ENCODE results near the gene PARD3. TPM values are rescaled to one million over a fixed set of nuclear protein-coding genes. Genes with fewer than 3 reads are reported as not detected.

The PARD3 gene
- total RNA-seq, 1 donor from 2014 or later: 37.2 TPM

GRCh38 chr10:34423673-34424625, 391.1 kb downstream of the PARD3 start:
- H3K4me1 Mint-ChIP-seq (ENCODE audit: unreplicated experiment): peaks cover 33% of the 10 kb centered on the region
- no peak for TF ChIP-seq CTCF (IDR thresholded peaks at IDR 0.05)
- no peaks in the 10 kb centered on the region for H3K9me3 Mint-ChIP-seq (ENCODE audit: unreplicated experiment)
- no peak overlapping the region for H3K27ac Mint-ChIP-seq (ENCODE audit: unreplicated experiment)
- DNase-seq (ENCODE audit: extremely low spot score, unreplicated experiment): no peak
- no peaks in the 10 kb centered on the region for H3K27me3 Mint-ChIP-seq (ENCODE audit: unreplicated experiment)
- no peak overlapping the region for H3K4me3 Mint-ChIP-seq (ENCODE audit: unreplicated experiment)
- H3K36me3 Mint-ChIP-seq (ENCODE audit: unreplicated experiment): peaks cover 1% of the 10 kb centered on the region

DNA sequence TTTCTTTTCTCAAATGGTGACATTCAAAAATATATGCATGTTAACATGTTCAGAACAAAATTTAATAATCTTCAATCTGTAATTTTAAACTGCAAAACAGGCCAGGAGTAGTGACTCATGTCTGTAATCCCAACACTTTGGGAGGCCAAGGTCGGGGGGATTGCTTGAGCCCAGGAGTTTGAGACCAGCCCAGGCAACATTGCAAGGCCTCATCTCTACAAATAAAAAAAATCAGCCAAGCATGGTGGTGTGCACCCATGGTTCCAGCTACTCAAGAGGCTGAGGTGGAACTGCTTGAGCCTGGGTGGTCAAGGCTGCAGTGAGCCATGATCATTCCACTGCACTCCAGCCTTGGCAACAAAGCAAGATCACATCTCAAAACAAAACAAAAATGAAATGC, 394.3 kb downstream of the PARD3 start:
- Mint-ChIP-seq H3K4me3 (ENCODE audit: unreplicated experiment) (no peak overlapping the region), H3K27me3 (ENCODE audit: unreplicated experiment) (no peaks in the 10 kb centered on the region)

GRCh38 chr10:34420273-34420672, 394.8 kb downstream of the PARD3 start:
- Mint-ChIP-seq H3K27ac (ENCODE audit: unreplicated experiment) (no peak overlapping the region), H3K4me1 (ENCODE audit: unreplicated experiment) (peaks cover 21% of the 10 kb centered on the region), H3K4me3 (ENCODE audit: unreplicated experiment) (no peak overlapping the region), H3K9me3 (ENCODE audit: unreplicated experiment) (no peaks in the 10 kb centered on the region), H3K27me3 (ENCODE audit: unreplicated experiment) (no peaks in the 10 kb centered on the region), H3K36me3 (ENCODE audit: unreplicated experiment) (peaks cover 1% of the 10 kb centered on the region)
- TF ChIP-seq CTCF (IDR thresholded peaks at IDR 0.05): no peak
- no peak for DNase-seq (ENCODE audit: extremely low spot score, unreplicated experiment)

More for the DNA sequence above, 394.3 kb downstream of the PARD3 start:
- Mint-ChIP-seq H3K36me3 (ENCODE audit: unreplicated experiment) (peaks cover 1% of the 10 kb centered on the region), H3K27ac (ENCODE audit: unreplicated experiment) (no peak overlapping the region), H3K4me1 (ENCODE audit: unreplicated experiment) (peaks cover 21% of the 10 kb centered on the region), H3K9me3 (ENCODE audit: unreplicated experiment) (no peaks in the 10 kb centered on the region)
- TF ChIP-seq CTCF (IDR thresholded peaks at IDR 0.05): no peak
- no peak for DNase-seq (ENCODE audit: extremely low spot score, unreplicated experiment)

GRCh38 chr10:34415039-34415438, 400.1 kb downstream of the PARD3 start:
- Mint-ChIP-seq H3K36me3 (ENCODE audit: unreplicated experiment) (peaks cover 1% of the 10 kb centered on the region), H3K27ac (ENCODE audit: unreplicated experiment) (no peak overlapping the region), H3K27me3 (ENCODE audit: unreplicated experiment) (no peaks in the 10 kb centered on the region)

More at GRCh38 chr10:34415039-34415438, 400.1 kb downstream of the PARD3 start:
- DNase-seq (ENCODE audit: extremely low spot score, unreplicated experiment): no peak
- no peak for TF ChIP-seq CTCF (IDR thresholded peaks at IDR 0.05)
- no peak overlapping the region for H3K4me3 Mint-ChIP-seq (ENCODE audit: unreplicated experiment)
- H3K9me3 Mint-ChIP-seq (ENCODE audit: unreplicated experiment): no peaks in the 10 kb centered on the region
- peaks cover 4% of the 10 kb centered on the region for H3K4me1 Mint-ChIP-seq (ENCODE audit: unreplicated experiment)
